ENCODE measurements around the gene OR2T1. TPM values are rescaled to one million over a fixed set of nuclear protein-coding genes. Genes with fewer than 3 reads are reported as not detected.

Gene OR2T1
- total and polyA plus RNA-seq, 8 donors: not detected

GRCh38 chr1:248393050-248393449 lies 9.8 kb upstream of the OR2T1 start:
- FAIRE-seq (no peak), ATAC-seq (no peak), DNase-seq (no peak)
- H3K27me3 ChIP-seq: no peaks in the 10 kb centered on the region
- no peak overlapping the region for H3K4me3 ChIP-seq
- intact Hi-C loops (cut with DNase I): no loop called here
- H3K27ac ChIP-seq: no peak overlapping the region
- no peaks in the 10 kb centered on the region for H3K36me3 ChIP-seq
- no peaks in the 10 kb centered on the region for H3K4me1 ChIP-seq
- TF ChIP-seq CTCF (IDR thresholded peaks at IDR 0.05): no peak
- WGBS, 2 donors: 21 to 29% methylated on average over 2 of the region's 2 CpGs
- no peaks in the 10 kb centered on the region for H3K9me3 ChIP-seq

- no peak for FAIRE-seq
- WGBS, 2 donors: 82 to 85% methylated on average over 6 of the region's 6 CpGs
Observed at GRCh38 chr1:248404024-248404423, 1.2 kb downstream of the OR2T1 start.

GRCh38 chr1:248406721-248407692 lies 4.2 kb downstream of the OR2T1 start:
- DNase-seq (no peak), FAIRE-seq (no peak), ATAC-seq (no peak)
- no peak for TF ChIP-seq CTCF (IDR thresholded peaks at IDR 0.05)
- Histone ChIP-seq H3K27ac (no peak overlapping the region), H3K4me1 (no peaks in the 10 kb centered on the region), H3K36me3 (no peaks in the 10 kb centered on the region), H3K9me3 (no peaks in the 10 kb centered on the region), H3K4me3 (no peak overlapping the region), H3K27me3 (no peaks in the 10 kb centered on the region)
- intact Hi-C loops (cut with DNase I): no loop called here
- WGBS, 2 donors: 44 to 51% methylated on average over 8 of the region's 8 CpGs

More at GRCh38 chr1:248404024-248404423, 1.2 kb downstream of the OR2T1 start:
- Histone ChIP-seq H3K9me3 (no peaks in the 10 kb centered on the region), H3K27me3 (no peaks in the 10 kb centered on the region), H3K4me1 (no peaks in the 10 kb centered on the region), H3K27ac (no peak overlapping the region), H3K36me3 (no peaks in the 10 kb centered on the region), H3K4me3 (no peak overlapping the region)
- TF ChIP-seq CTCF (IDR thresholded peaks at IDR 0.05): no peak
- DNase-seq (no peak), ATAC-seq (no peak)
- intact Hi-C loops (cut with DNase I): no loop called here

GRCh38 chr1:248416226-248416625 lies 13.4 kb downstream of the OR2T1 start:
- FAIRE-seq (no peak), DNase-seq (no peak), ATAC-seq (no peak)
- 24 to 47% methylated on average over 3 of the region's 3 CpGs for WGBS, 2 donors
- H3K36me3 ChIP-seq: no peaks in the 10 kb centered on the region
- H3K4me3 ChIP-seq: no peak overlapping the region
- TF ChIP-seq CTCF (IDR thresholded peaks at IDR 0.05): no peak
- H3K27ac ChIP-seq: no peak overlapping the region
- H3K9me3 ChIP-seq: no peaks in the 10 kb centered on the region
- H3K27me3 ChIP-seq: no peaks in the 10 kb centered on the region
- intact Hi-C loops (cut with DNase I): no loop called here
- no peaks in the 10 kb centered on the region for H3K4me1 ChIP-seq

GRCh38 chr1:248417854-248418253 lies 15.0 kb downstream of the OR2T1 start:
- H3K27ac ChIP-seq: no peak overlapping the region

More at GRCh38 chr1:248417854-248418253, 15.0 kb downstream of the OR2T1 start:
- no peak for FAIRE-seq
- no peaks in the 10 kb centered on the region for H3K36me3 ChIP-seq
- H3K27me3 ChIP-seq: no peaks in the 10 kb centered on the region
- no peak for ATAC-seq
- WGBS, 2 donors: 56 to 69% methylated on average over 2 of the region's 2 CpGs
- H3K4me1 ChIP-seq: no peaks in the 10 kb centered on the region
- intact Hi-C loops (cut with DNase I): no loop called here
- no peaks in the 10 kb centered on the region for H3K9me3 ChIP-seq
- no peak for DNase-seq
- TF ChIP-seq CTCF (IDR thresholded peaks at IDR 0.05): no peak
- no peak overlapping the region for H3K4me3 ChIP-seq

All from pancreas (tissue), 10 donors.